ENCODE measurements around the gene PLXNA4.

GRCh38 chr7:132087421-132087820, 488.8 kb downstream of the PLXNA4 start:
- TF ChIP-seq, protein P1, sequence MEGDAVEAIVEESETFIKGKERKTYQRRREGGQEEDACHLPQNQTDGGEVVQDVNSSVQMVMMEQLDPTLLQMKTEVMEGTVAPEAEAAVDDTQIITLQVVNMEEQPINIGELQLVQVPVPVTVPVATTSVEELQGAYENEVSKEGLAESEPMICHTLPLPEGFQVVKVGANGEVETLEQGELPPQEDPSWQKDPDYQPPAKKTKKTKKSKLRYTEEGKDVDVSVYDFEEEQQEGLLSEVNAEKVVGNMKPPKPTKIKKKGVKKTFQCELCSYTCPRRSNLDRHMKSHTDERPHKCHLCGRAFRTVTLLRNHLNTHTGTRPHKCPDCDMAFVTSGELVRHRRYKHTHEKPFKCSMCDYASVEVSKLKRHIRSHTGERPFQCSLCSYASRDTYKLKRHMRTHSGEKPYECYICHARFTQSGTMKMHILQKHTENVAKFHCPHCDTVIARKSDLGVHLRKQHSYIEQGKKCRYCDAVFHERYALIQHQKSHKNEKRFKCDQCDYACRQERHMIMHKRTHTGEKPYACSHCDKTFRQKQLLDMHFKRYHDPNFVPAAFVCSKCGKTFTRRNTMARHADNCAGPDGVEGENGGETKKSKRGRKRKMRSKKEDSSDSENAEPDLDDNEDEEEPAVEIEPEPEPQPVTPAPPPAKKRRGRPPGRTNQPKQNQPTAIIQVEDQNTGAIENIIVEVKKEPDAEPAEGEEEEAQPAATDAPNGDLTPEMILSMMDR (IDR thresholded peaks at IDR 0.05; ENCODE audit: insufficient read depth, low read depth, low read length) = no peak
- no peak for TF ChIP-seq EZH2 (IDR thresholded peaks at IDR 0.05; ENCODE audit: insufficient read depth, low read length)

Data from astrocyte (in vitro differentiated cells and primary cell).